IMR-90 (cell line): ENCODE data around the gene GPC6.

Experiments
- CHD1 ChIP-seq: IDR thresholded peaks from 2 replicates; pipeline ENCODE4 v1.6.1; 2012; ENCODE audit warnings: low read depth, low read length, improper control_type of control experiment
- CTCF ChIP-seq: conservative IDR thresholded peaks from 2 replicates; pipeline ENCODE4 v1.5.1; 2012; ENCODE audit warnings: mild to moderate bottlenecking, low read depth, low read length, improper control_type of control experiment
- MXI1 ChIP-seq: IDR thresholded peaks from 2 replicates; pipeline ENCODE4 v1.6.1; 2012; ENCODE audit warnings: low read depth, mild to moderate bottlenecking, low read length, moderate library complexity, borderline replicate concordance
- POLR2A ChIP-seq: IDR thresholded peaks from 2 replicates; pipeline ENCODE4 v1.6.1; 2012; ENCODE audit warnings: mild to moderate bottlenecking, low read depth, low read length
- RFX5 ChIP-seq: IDR thresholded peaks from 2 replicates; pipeline ENCODE4 v1.8.0; 2012; ENCODE audit warnings: low read depth, mild to moderate bottlenecking, low read length, moderate library complexity
- SMC3 ChIP-seq: fragments of 150-350 bp; IDR thresholded peaks from 2 replicates; pipeline ENCODE4 v1.6.1; 2016; ENCODE audit warnings: low read depth, mild to moderate bottlenecking, antibody characterized with exemption, low read length, moderate library complexity

GRCh38 chr13:93805736-93806135 lies 579.1 kb downstream of the GPC6 start:
- TF ChIP-seq POLR2A (no peak), RFX5 (no peak), CTCF (no peak), CHD1 (no peak), SMC3 (no peak), MXI1 (no peak)
